Measurements from ENCODE around the gene EIF4EBP3.
A peak's percentile ranks its signal among the peaks of the same experiment; 100 is the strongest.
"Not testable (repeated sequence)": the region's sequence is repeated elsewhere in the genome, so short reads cannot be mapped to it uniquely, and the experiment has no call there.

EIF4EBP3 gene

GRCh38 chr5:140557965-140558364 lies 10.5 kb downstream of the EIF4EBP3 start:
- DNase-seq = no peak

- DNase-seq = no peak
Observed at GRCh38 chr5:140558542-140558941, 11.1 kb downstream of the EIF4EBP3 start.

GRCh38 chr5:140560227-140560626 lies 12.8 kb downstream of the EIF4EBP3 start:
- DNase-seq = no peak

- no peak for DNase-seq
Observed at GRCh38 chr5:140561753-140562523, 14.5 kb downstream of the EIF4EBP3 start.

- no peak for DNase-seq
Observed at GRCh38 chr5:140563596-140563995, 16.1 kb downstream of the EIF4EBP3 start.

- DNase-seq = peak; percentile 56
Observed at GRCh38 chr5:140564196-140565023, 16.9 kb downstream of the EIF4EBP3 start, which contains the start of the genes APBB3 and SLC35A4. Gene APBB3, minus strand, starts transcription at chr5:140564598. Its CDS starts 353 bp downstream, at chr5:140564245. Gene SLC35A4, plus strand, starts transcription at chr5:140564828. Its CDS starts 2,342 bp downstream, at chr5:140567170.

- DNase-seq = no peak
Observed at GRCh38 chr5:140565024-140565779, 17.7 kb downstream of the EIF4EBP3 start.

GRCh38 chr5:140565780-140566095 lies 18.3 kb downstream of the EIF4EBP3 start:
- DNase-seq = no peak

GRCh38 chr5:140566665-140567064 lies 19.2 kb downstream of the EIF4EBP3 start:
- no peak for DNase-seq

- no peak for DNase-seq
Observed at GRCh38 chr5:140567136-140567818, 19.8 kb downstream of the EIF4EBP3 start.

- DNase-seq = no peak
Observed at GRCh38 chr5:140567871-140568270, 20.4 kb downstream of the EIF4EBP3 start.

GRCh38 chr5:140568443-140569063 lies 21.1 kb downstream of the EIF4EBP3 start:
- no peak for DNase-seq

GRCh38 chr5:140569197-140569596 lies 21.7 kb downstream of the EIF4EBP3 start:
- DNase-seq = no peak

GRCh38 chr5:140570058-140570457 lies 22.6 kb downstream of the EIF4EBP3 start:
- no peak for DNase-seq

GRCh38 chr5:140570488-140570887 lies 23.0 kb downstream of the EIF4EBP3 start:
- DNase-seq = no peak

GRCh38 chr5:140571105-140571504 lies 23.6 kb downstream of the EIF4EBP3 start:
- no peak for DNase-seq

- no peak for DNase-seq
Observed at GRCh38 chr5:140573683-140574082, 26.2 kb downstream of the EIF4EBP3 start.

GRCh38 chr5:140574165-140574564 lies 26.7 kb downstream of the EIF4EBP3 start:
- no peak for DNase-seq

GRCh38 chr5:140575309-140575708 lies 27.8 kb downstream of the EIF4EBP3 start:
- no peak for DNase-seq

- DNase-seq = no peak
Observed at GRCh38 chr5:140576776-140577201, 29.3 kb downstream of the EIF4EBP3 start.

- DNase-seq = not testable (repeated sequence)
Observed at GRCh38 chr5:140579188-140579747, 31.8 kb downstream of the EIF4EBP3 start.

GRCh38 chr5:140587495-140587894 lies 40.0 kb downstream of the EIF4EBP3 start:
- no peak for DNase-seq

Measured in KG1 (cell line).